ENCODE measurements around the gene CNIH2.

The CNIH2 gene

DNA sequence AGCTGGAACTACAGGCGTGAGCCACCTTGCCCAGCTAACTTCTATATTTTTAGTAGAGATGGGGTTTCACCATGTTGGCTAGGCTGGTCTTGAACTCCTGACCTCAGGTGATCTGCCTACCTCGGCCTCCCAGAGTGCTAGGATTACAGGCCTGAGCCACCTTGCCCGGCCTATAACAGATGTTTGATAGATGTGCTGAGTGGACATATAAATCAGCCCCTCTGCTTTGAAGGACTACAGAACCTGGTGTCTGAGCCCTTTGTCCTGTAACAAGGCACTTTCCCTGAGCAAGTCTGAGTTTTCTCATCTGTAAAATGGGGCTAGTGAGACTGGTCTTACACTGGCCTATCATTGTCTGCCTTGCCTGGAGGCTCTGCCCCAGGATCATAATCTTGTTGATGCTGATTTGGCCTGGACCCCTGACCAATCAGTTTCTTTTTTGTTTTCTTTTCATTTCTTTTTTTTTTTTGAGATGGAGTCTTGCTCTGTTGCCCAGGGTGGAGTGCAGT lies 51.2 kb downstream of the CNIH2 start:
- no peak for DNase-seq (ENCODE audit: low read depth in 1 of 2, low spot score in 1 of 2)

DNA sequence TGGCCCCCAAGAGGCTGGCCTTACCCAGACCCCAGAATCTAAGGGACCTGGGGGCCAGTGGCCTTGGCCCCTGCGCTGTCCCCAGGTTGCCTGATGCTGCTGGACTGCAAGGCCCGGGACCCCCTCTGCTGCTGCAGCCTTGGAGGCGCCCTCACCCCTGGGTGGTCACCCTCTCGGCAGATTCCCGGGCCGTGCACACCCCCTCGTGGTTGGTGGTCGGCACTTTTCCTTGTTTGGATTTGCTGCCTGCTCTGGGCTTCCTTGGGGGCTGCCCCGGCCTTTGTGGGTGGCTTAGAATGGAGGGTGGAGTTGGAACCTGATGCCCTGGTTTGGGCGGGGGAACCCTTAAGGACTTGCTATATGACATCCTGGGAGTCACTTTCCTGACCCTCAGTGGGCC lies 53.0 kb downstream of the CNIH2 start:
- no peak for DNase-seq (ENCODE audit: low read depth in 1 of 2, low spot score in 1 of 2)

DNA sequence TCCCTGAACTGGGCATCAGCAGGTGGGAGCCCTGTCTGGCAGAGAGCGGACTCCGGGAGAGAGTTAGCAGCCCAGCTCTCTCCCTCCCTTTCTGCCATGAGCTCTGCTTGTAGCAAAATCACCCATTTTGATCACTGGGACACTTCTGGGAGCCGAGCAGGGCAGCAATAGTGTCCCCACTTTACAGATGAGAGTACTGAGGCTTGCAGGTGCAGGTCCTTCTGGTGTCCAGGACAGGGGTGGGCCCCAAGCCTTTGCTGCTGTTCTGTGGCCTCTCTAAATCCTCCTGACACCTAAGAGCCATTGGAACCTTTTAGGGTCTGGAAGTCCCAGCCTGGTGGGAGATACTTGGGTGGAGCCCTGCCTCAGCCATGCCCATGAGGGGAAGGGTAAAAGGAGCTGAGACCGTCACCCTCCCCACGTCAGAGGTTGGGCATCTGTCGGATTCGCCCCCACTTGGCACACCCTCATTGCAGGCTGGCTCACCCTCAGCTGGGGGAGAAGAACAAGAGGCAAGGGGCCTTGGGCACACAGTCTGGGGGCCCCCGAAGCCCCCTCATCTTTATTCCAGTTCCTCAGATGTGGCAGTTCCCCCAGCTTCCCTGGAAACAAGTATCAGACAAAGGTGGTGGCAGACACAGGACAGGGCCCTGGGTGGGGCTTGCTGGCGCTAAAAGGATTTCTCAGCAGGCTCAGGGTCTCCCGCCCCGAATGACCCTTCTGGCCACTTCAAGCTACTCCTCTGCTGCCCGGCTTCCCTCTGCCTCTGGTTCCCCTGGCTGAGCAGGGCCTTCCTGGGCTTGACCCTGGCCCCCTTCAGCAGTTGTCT lies 53.8 kb downstream of the CNIH2 start:
- DNase-seq (ENCODE audit: low read depth in 1 of 2, low spot score in 1 of 2) = no peak

DNA sequence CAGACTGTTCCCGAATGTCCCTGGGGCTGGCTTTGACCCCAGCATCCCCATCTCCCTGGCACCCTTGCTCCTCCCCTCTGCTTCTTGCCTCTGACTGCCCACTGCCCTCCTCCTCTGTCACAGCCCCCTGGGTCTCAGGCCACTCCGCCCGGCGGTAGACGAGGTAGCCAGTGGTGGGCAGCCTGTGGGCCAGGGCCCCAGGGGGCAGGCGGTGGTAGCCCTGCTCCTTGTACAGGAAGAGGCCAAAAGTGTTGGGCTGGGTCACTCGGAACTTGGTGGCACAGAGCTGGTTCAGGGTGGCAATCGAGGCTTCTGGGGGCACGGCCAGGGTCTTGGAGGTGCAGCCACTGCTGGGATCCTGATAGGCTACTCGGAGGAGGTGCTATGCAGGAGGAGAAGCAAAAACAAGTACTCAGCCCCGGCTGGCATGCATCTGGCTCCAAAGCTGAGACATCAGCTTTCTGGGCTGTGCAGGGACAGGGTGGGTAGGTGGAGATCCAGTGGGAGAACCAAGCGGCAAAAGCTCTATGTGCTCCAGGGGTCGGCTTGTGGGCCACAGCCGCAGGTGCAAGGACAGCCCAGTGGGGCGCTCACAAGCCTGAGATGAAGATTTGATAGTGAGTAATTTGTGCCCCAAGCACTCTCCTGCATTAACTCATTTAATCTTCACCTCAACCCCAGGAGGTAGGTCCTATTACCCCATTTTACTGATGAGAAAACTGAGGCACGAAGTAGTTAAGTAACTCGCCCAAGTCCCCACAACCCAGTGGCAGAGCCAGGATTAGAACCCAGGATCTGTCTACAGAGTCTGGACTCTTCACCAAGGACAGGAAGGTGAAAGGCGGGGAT lies 54.6 kb downstream of the CNIH2 start:
- no peak for DNase-seq (ENCODE audit: low read depth in 1 of 2, low spot score in 1 of 2)

DNA sequence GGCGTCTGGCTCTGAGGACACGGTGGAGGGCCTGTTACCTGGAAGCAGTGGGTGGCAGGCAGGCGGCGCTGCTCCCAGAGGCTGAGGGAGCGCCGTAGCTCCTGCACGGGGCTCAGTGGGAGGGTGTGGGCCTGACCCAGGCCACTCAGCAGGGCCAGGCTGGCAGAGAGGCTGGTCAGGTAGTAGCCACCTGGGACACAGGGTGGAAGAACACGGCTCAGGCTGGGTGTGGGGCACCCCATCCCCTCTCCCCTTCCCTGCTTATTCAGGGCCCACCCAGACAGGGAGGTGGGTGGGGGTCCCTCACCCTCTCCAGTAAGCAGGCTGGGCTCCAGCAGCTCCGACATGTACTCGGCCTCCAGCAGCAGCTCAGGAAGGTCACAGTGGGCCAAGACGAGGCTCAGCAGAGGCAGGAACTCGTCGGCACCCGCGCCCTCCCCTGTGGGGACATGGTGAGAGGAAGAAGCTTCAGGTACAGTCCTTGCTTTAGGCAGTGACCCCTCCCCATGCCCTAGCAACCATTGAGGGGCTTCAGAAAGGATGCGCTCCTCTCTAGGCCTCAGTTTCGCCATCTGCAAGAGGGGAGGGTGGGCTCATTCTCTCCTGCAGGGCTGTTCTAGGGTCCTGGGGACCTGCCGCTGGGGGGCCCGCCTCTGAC lies 55.4 kb downstream of the CNIH2 start:
- DNase-seq (ENCODE audit: low read depth in 1 of 2, low spot score in 1 of 2) = no peak

Measured in stimulated activated CD4-positive, alpha-beta T cell treated with anti-CD3 and anti-CD28 coated beads, Interleukin-15, amount 100 ng/mL, for 1 hour (primary cell).